ELF-1 (cell line): ENCODE results near the gene CRADD.
"Not testable (repeated sequence)": the region's sequence is repeated elsewhere in the genome, so short reads cannot be mapped to it uniquely, and the experiment has no call there.

Source experiments
- DNase-seq: peaks from one replicate; pipeline ENCODE4 v3.0.0-alpha.2; 2016; ENCODE audit warnings: low read depth, low spot score

CRADD gene

GRCh38 chr12:93870020-93870795 lies 193.0 kb downstream of the CRADD start:
- DNase-seq = no peak

- not testable (repeated sequence) for DNase-seq
Measured at GRCh38 chr12:93871566-93871965, 194.4 kb downstream of the CRADD start.

DNA sequence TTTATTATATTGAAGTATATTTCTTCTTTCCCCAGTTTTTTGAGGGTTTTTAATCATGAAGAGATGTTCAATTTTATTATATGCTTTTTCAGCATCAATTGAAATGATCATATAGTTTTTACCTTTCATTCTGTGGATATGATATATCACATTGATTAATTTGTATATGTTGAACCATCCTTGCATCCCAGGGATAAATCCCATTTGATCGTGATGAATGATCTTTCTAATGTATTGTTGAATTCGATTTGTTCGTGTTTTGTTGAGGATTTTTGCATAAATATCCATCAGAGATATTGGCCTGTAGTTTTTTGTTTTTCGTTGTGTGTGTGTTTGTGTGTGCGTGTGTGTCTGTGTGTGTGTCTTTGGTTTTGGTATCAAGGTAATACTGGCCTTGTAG lies 196.4 kb downstream of the CRADD start:
- DNase-seq = no peak

- DNase-seq = no peak
Measured at GRCh38 chr12:93875157-93875556, 198.0 kb downstream of the CRADD start.

DNA sequence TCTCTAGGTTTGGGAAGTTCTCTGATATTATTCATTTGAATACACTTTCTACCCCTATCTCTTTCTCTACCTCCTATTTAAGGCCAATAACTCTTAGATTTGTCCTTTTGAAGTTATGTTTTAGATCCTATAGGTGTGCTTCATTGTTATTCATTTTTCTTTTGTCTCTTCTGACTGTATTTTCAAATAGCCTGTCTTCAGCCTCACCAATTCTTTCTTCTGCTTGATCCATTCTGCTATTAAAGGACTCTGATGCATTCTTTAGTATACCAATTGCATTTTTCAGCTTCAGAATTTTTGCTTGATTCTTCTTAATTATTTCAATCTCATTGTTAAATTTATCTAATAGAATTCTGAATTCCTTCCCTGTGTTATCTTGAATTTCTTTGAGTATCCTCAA lies 199.2 kb downstream of the CRADD start:
- DNase-seq = no peak

GRCh38 chr12:93877446-93877845 lies 200.3 kb downstream of the CRADD start:
- no peak for DNase-seq

DNA sequence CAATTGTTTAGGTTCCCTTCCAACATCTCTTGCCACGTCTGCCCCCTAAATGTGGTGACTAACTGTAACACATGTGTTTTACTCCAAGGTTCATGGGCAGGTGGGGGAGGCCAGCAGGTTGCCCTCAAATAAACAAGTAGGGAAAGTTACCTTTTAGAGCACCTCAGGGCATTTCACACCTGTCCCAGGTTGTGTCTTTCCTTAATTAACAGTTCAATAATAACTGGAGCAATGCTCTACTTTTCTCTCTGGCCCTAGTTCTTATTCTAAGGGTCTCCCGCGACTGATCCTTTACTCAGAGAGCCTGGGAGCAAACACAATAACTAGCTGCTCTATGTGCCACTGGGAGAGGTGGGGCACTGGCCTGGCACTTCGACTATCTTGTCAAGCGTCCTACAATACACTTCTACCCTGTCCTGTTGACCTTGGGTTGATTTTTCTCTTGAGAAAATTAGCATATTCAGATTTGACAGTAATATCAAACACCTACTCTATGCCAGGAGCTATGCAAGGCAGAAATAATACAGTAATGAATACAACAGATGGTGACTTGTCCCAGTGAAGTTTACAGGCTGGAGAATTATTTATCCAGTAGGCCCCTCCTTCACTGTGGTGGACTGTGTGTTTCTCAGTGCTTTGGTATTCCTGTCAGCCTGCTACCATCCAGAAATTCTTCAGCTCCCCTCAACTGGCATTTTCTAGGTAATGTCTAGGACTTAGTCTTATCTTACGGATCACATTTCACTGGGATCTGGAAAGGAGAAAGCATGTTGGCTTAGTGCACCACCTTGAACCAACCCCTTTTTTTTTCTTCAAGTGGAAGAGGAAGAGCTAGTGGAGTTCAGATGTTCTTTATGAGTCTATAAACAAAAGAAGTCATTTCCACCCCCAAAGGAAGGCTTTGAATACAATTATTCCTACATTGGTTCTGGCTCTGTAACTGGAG lies 202.6 kb downstream of the CRADD start:
- DNase-seq = no peak

GRCh38 chr12:93880853-93881522 lies 203.8 kb downstream of the CRADD start:
- peak; percentile 32 for DNase-seq

GRCh38 chr12:93882763-93883162 lies 205.6 kb downstream of the CRADD start:
- DNase-seq = no peak

GRCh38 chr12:93883436-93884154 lies 206.4 kb downstream of the CRADD start:
- DNase-seq = no peak

DNA sequence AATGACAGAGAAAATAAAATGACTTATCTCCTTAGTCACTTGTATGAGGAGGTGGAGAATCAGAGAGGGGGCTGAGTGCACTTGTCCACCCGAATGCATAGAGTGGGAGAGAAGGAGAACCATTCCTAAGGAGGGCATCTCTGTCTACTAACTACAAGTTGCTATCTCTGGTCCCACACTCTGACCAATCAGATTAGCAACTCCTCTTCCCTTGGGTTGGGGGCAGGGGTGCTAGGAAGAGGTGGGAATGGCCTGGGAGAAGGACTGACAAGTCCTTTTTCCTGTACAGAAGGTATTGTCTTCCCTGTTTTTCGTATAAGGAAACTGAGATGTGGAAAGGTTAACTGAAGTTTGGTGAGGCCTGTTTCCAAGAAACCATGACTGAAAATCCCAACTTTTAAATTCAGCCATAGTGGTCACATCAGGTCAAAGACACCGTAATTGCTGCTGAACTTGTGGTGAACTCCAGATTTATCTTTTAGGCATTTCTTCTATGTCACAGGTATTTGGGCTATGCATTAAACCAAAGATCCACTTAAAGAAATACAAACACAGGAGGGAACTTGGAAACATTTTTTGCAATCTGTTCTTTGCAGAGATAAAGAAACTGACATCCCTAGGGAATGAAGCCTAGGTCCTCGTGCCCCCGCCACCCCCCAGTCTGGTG lies 207.8 kb downstream of the CRADD start:
- DNase-seq = no peak

GRCh38 chr12:93885973-93886532 lies 208.9 kb downstream of the CRADD start:
- not testable (repeated sequence) for DNase-seq

DNA sequence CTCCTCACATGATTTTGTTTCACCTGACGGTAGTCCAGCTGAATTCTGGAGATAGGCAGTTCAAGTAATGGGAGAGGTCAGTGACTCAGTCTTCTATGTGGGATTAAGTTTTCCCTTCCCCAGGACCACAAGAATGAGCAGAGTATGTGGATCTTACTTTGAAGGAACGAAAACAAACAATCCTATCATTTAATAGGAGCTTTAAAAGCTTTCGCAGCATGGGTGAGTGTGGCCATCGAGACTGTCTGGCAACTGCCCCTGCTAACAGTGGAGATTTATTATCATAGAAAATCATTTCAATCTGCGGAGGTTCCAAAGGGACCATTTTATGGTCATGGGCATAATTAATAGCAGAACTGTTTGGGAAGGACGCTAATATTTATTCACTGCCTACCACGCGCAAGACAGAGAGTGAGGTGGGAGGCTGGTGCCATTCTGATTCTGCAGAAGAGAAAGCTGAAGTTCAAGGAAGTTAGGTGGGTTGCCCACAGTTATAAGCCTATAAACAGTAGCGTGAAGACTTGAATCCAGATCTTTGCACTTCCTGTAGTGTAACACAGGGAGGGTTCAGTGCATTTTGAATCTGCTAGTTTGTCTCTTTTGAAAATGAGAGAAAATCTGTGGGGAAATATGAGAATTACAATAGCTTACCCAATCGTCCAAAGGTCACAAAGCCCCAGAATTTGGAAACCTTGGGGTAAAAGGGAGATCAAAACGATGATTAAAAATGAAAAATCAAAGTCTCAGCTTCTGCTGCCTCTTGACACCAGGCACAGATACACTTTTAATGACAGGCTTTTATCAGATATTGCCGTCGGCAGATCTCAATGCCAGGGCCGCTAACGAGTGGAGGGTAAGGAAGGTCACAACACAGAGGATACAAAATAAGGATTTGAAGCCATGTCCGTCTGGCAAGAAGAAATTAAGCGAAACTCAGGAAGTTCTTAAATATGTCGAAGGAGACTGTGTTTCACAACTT lies 209.6 kb downstream of the CRADD start:
- DNase-seq = no peak

- no peak for DNase-seq
Measured at GRCh38 chr12:93888964-93889363, 211.8 kb downstream of the CRADD start.

GRCh38 chr12:93889516-93890212 lies 212.5 kb downstream of the CRADD start:
- no peak for DNase-seq

DNA sequence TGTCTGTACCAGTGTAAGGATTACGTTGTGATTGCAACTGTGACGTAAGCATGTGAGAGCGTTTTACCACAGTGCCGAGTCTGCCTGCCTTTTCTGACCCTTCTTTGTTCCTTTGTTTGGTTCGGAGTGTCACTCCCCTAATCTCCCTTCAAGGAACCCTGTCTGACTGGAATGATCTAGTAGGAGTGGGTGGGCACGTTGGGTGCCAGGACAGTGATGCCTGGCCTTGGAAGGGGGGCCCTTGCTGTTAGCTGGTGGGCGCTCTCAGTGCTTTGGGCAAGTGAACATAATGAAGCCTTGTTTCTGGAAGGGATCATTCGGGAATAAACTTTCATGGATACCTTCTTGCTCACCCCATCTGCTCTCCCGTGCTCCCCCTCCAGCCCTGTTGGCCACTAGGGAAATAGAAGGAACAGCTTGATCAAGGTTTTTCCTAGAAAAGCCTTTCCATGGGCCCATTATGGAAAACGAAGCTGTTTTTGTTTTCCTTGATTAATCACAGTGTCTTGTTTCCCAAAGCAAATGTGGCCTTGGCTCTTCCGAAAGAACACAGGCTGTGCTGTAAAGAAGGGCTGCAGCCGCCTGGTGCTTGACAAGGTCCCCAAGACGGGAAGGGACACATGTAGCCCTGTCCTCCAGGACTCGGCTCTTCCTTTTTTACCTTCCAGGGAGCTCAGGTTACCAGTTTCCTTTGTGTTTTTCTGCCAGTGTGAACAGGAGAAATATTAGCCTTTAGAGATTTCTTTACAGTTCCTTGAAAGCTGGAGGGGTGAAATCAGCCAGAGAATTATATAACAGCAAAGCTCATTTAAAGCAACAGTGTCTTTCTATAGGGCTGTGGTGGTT lies 215.5 kb downstream of the CRADD start:
- peak; percentile 27 for DNase-seq

DNA sequence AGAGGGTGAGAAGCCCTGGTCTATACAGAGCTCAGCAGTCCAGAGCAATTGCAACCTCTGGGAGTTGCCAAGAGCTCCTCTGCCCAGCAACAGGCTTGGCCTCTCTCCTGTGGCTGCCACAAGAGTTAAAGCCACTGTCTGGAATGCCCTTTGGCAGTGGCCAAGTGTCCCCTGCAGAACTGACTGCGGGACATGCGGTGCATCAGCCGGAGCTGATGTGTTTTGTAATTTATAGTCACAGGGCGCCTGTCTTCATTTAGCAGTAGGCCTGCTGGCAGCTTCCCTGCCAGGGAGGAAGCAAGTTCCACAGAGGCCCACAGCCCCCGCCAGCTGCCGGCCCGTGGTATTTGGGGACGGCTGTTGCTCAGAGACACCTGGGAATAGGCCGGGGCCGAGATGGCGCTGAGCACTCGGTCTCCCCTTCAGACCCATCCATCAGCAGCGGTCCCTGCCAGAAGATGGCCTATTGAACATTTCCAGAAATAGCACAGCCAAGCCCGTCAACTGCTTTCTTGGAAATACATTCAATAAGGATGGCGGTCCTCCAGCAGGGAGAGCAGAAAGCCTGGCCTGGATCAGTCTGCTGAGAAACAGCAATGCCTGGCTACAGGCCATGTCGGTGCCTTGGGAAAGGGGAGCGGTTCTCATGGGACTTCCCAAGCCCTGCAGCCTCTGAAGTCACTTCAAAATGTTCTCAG lies 217.4 kb downstream of the CRADD start:
- DNase-seq = no peak
